ENCODE measurements around the gene YBEY. TPM values are rescaled to one million over a fixed set of nuclear protein-coding genes. Genes with fewer than 3 reads are reported as not detected.
A peak's percentile ranks its signal among the peaks of the same experiment; 100 is the strongest.

YBEY gene
- total and polyA plus RNA-seq, 2 of the 8 experiments (the other 6 are each of a cell fraction or from before 2014, with no cell fraction given), result 26.9 to 31.9 TPM

GRCh38 chr21:46324390-46325072 lies 38.4 kb downstream of the YBEY start:
- H2BK12ac ChIP-seq (ENCODE audit: low read depth, low read length), result no peak overlapping the region
- H2BK5ac ChIP-seq (ENCODE audit: low read depth, low read length), result peak overlapping the region; percentile 90
- H3K23me2 ChIP-seq (ENCODE audit: low read depth, low read length), result peaks cover 14% of the 10 kb centered on the region
- H4K5ac ChIP-seq (ENCODE audit: insufficient read length, low read depth, low read length), result peak overlapping the region; percentile 89
- H2AFZ ChIP-seq (ENCODE audit: low read length), result no peak overlapping the region
- peak overlapping the region; percentile 92 to 96 (median 94) for H3K4me3 ChIP-seq (ENCODE audit: extremely low read depth in 1 of 4, insufficient read depth in 2 of 4, low read depth in 3 of 4, low read length in 4 of 4)
- H3K56ac ChIP-seq (replicated peaks; ENCODE audit: insufficient read length, low read depth, low read length), result peak overlapping the region; percentile 88
- peak overlapping the region; percentile 86; the same call in 1 of the 2 replicates for H3K27ac ChIP-seq (ENCODE audit: low read depth, low read length)
- peaks cover under 1 to 13% (median 9%) of the 10 kb centered on the region in 4 experiments; a peak in 6 of 8 replicates for H3K36me3 ChIP-seq (ENCODE audit: control insufficient read depth in 2 of 4, insufficient read depth in 4 of 4, low read length in 3 of 4)
- ChIA-PET POLR2A (ENCODE audit: partially characterized antibody) (interaction anchor here (1.3 to 1.8 kb wide), 5 partner anchors 27 to 133 kb away, joined by 4 to 5 read pairs (median 5); partner anchors contain the start of genes MCM3AP and YBEY), CTCF (ENCODE audit: partially characterized antibody) (interaction anchor here (1.2 to 1.3 kb wide), 2 partner anchors 33 to 71 kb away, joined by 3 read pairs; no protein-coding TSS in a partner anchor)
- H3K4ac ChIP-seq (replicated peaks; ENCODE audit: insufficient read length, low read depth, low read length), result peak overlapping the region; percentile 99
- H4K91ac ChIP-seq (replicated peaks; ENCODE audit: insufficient read length, low read length), result peak overlapping the region; percentile 94
- peaks cover 0 to 9% (median 4%) of the 10 kb centered on the region in 4 experiments; a peak in 6 of 7 replicates for H3K4me1 ChIP-seq (replicated peaks in 1 of 4; ENCODE audit: control insufficient read depth in 3 of 4, insufficient read depth in 4 of 4, low read length in 3 of 4)
- peak overlapping the region; percentile 96 for H3K18ac ChIP-seq (ENCODE audit: extremely low read depth, low read length)
- H4K20me1 ChIP-seq (replicated peaks in 1 of 2; ENCODE audit: control insufficient read depth in 1 of 2, insufficient read depth in 2 of 2, low read length in 2 of 2), result peaks cover 3 to 17% of the 10 kb centered on the region in 2 experiments
- H3K27me3 ChIP-seq (replicated peaks in 1 of 4; ENCODE audit: control insufficient read depth in 3 of 4, extremely low read depth in 1 of 4, insufficient read depth in 3 of 4, low read length in 3 of 4), result no peaks in the 10 kb centered on the region
- no peak overlapping the region for H3K14ac ChIP-seq (ENCODE audit: insufficient read length)
- FAIRE-seq (no peak), DNase-seq (ENCODE audit: low read depth in 1 of 2, low spot score in 2 of 2) (peak; percentile 29 to 90)
- H2BK20ac ChIP-seq (ENCODE audit: low read length), result no peak overlapping the region
- peak overlapping the region; percentile 99 for H4K8ac ChIP-seq (ENCODE audit: extremely low read depth, insufficient read depth, low read length)
- no peaks in the 10 kb centered on the region for H3K9me3 ChIP-seq (ENCODE audit: insufficient read depth in 2 of 2, low read depth in 1 of 2, low read length in 1 of 2)
- peak overlapping the region; percentile 78 to 92 (median 92) for H3K9ac ChIP-seq (replicated peaks in 1 of 4; ENCODE audit: extremely low read depth in 1 of 4, low read depth in 3 of 4, low read length in 3 of 4)
- peaks cover 17% of the 10 kb centered on the region for H3K79me1 ChIP-seq (ENCODE audit: low read depth, low read length)
- no peak overlapping the region for H2AK5ac ChIP-seq (ENCODE audit: low read depth, low read length)
- H2BK120ac ChIP-seq (replicated peaks; ENCODE audit: low read depth, low read length), result no peak overlapping the region
- no peak overlapping the region for H2BK15ac ChIP-seq (ENCODE audit: low read length)
- WGBS, 2 experiments (ENCODE audit: extremely low coverage in 1 of 2, insufficient coverage in 1 of 2, insufficient read length in 1 of 2, insufficient replicate concordance in 2 of 2, low coverage in 1 of 2, low lambda C conversion rate in 2 of 2, missing lambda C conversion rate in 1 of 2), result 2% methylated on average over 59 of the region's 98 CpGs; no CpG with 5 or more reads in 1 of the 2 experiments
- peak overlapping the region; percentile 63 to 97 for H3K4me2 ChIP-seq (ENCODE audit: insufficient read depth in 1 of 2, low read depth in 2 of 2, low read length in 2 of 2)
- no peak overlapping the region for H3K23ac ChIP-seq (ENCODE audit: insufficient read length)
- peaks cover 11 to 62% of the 10 kb centered on the region in 2 experiments for H3K79me2 ChIP-seq (ENCODE audit: control insufficient read depth in 1 of 2, insufficient read depth in 2 of 2, low read length in 2 of 2)
- TF ChIP-seq USF2 (IDR thresholded peaks at IDR 0.05; ENCODE audit: low read length) (no peak), TAF7 (optimal IDR thresholded peaks at IDR 0.05; ENCODE audit: borderline replicate concordance, low read depth, low read length) (peak; percentile 88), YY1 (IDR thresholded peaks at IDR 0.05; ENCODE audit: low read depth, low read length) (peak; percentile 97; the same call in 1 of the 2 replicates), TBP (IDR thresholded peaks at IDR 0.05; ENCODE audit: low read depth, low read length) (no peak; the same call in 1 of the 2 replicates), POLR2A (IDR thresholded peaks at IDR 0.05; ENCODE audit: control extremely low read depth in 1 of 2, low read depth in 2 of 2, low read length in 2 of 2) (peak in 1 of 2 experiments; percentile 79; a peak in 2 of 3 replicates), SIX5 (IDR thresholded peaks at IDR 0.05; ENCODE audit: low read depth, low read length) (no peak), EGR1 (IDR thresholded peaks at IDR 0.05; ENCODE audit: borderline replicate concordance, low read depth, low read length) (0 out of 2 replicates have a peak, but pooled peaks have one; percentile 24), POLR2AphosphoS5 (IDR thresholded peaks at IDR 0.05; ENCODE audit: low read depth, low read length) (0 out of 2 replicates have a peak, but pooled peaks have one; percentile 37), SP4 (IDR thresholded peaks at IDR 0.05; ENCODE audit: low read length) (no peak), PHF8 (conservative IDR thresholded peaks at IDR 0.05; ENCODE audit: low read depth, low read length) (peak; percentile 67), CREB1 (IDR thresholded peaks at IDR 0.05) (peak; percentile 23; the same call in 1 of the 2 replicates), CTBP2 (IDR thresholded peaks at IDR 0.05; ENCODE audit: borderline replicate concordance, insufficient read depth, insufficient read length, low read length) (no peak)

All from H1 (cell line).